HG03342 (cell line): ENCODE data around the gene PFDN5.
"Not testable (repeated sequence)": the region's sequence is repeated elsewhere in the genome, so short reads cannot be mapped to it uniquely, and the experiment has no call there.

Experiments
- ATAC-seq: cut with Tn5 transposase; IDR thresholded peaks from one replicate; pipeline ENCODE4 v1.9.1; 2021; ENCODE audit warnings: mild to moderate bottlenecking, moderate library complexity; ENCODE audit not compliant: unreplicated experiment

The PFDN5 gene

DNA sequence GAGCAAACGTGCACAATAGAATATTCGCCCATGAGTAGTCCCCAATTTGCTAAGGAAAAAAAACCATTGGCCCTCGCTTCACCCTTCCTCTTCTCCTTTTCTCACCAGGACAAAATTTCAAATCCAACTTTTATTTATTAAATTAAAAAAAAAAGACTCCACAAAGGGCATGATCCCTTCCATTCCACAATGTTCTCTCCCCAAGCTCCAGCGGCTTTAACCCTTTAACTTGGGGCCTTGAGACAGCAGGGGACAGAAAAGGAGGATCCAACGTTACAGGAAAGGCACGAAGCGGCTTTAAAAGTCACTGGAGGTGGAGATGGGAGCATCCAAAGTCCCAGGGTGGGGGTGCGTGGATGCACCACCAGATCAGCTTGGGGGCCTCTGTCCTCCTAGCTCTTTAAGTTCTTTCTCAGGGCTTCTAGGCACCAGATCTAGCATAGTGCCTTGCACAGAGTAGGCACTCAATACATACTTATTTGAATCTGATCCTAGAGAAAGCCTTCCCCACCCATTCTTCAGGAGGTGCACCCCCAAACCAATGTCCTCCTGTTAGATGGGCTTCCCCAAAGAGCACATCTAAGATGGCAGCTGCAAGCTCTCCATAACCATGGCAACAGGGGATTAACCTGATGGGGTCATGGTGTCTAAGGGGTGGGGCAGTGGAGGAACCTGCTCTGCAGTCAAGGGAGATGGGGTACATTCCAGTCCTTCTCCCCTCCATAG lies 31.3 kb downstream of the PFDN5 start:
- no peak for ATAC-seq

DNA sequence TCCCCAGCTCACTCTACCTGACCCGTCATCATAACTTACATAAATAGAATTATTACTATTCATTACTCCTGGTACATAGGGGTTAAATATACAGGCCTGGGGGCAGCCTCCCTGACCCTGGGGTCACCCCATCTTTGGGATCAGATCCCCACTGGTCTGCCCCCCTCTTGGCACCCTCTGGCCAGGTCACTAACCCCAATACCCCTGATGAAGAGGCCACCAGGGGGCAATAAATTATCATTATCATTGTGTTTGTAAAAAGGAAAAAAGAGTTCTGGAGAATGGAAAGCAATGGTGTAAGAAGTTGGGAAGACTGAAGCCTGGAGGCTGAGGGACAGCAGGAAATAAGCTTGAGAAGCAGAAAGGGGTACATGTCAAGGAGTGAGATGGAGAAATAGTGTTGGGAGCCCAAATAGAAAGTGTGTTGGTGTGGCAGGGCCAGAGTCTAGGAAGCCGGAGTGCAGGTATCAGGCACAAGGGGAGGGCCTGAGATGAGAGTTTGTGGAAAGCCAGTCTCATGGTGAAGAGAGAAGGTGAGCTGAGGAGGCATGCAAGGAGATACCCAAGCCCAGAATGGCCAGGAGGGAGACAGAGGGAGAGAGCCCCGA lies 32.2 kb downstream of the PFDN5 start:
- no peak for ATAC-seq

GRCh38 chr12:53328043-53328435 lies 32.7 kb downstream of the PFDN5 start:
- ATAC-seq, result no peak

DNA sequence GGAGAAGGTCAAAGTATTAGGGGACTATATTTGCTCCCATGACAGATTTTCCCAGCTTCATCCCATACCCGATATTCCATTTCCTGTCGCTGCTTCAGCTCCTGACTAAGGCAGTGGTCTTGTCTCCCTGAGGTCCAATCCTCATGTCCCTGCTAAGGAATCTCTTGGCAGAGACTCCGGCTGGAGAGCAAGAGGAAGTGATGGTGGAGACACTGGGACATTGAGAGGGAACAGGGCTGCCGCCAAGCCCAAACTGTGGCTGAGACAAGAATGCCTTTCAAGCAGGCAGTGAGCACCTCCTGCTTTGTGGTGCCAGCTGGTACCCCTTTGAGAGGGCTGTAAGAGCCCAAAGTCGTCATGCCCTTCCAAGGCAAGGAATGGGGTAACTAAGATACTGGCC lies 35.3 kb downstream of the PFDN5 start:
- no peak for ATAC-seq

DNA sequence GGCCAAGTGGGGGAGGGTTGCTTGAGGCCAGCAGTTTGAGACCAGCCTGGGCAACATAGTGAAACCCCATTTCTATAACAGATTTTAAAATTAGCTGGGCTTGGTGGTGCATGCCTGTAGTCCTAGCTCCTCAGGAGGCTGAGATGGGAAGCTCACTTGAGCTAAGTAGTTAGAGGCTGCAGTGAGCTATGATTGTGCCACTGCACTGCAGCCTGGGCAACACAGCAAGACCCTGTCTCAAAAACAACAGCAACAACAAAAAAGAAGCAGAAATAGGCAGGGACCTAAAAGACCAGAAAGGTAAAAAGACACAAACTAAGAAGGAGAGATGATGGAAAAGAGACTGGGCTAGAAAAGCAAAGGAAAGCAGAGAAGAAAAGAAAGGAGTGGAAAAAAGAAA lies 37.0 kb downstream of the PFDN5 start:
- ATAC-seq, result not testable (repeated sequence)

GRCh38 chr12:53332744-53333143 lies 37.4 kb downstream of the PFDN5 start:
- ATAC-seq, result no peak

- ATAC-seq, result no peak
Observed at GRCh38 chr12:53333289-53333688, 37.9 kb downstream of the PFDN5 start.

DNA sequence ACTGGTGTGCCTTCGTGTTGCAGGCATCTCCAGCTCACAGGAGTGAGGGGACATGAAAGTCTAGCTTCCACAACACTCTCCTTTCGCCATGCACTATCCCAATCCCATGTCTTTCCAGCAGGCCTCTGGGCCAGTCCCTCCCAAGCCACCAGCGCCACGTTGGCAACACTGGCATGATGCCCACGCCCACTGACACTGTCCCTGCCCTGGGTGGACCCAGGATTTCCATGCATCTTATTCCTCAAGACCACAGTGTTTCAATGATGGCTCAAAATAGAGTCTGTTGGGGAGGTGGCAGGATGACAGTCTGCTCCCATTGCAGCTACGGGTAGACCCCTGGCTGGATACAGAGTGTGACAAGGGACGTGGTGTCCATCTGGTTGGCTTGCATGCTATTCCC lies 38.5 kb downstream of the PFDN5 start:
- no peak for ATAC-seq

- ATAC-seq, result no peak
Observed at GRCh38 chr12:53334822-53335221, 39.5 kb downstream of the PFDN5 start.

DNA sequence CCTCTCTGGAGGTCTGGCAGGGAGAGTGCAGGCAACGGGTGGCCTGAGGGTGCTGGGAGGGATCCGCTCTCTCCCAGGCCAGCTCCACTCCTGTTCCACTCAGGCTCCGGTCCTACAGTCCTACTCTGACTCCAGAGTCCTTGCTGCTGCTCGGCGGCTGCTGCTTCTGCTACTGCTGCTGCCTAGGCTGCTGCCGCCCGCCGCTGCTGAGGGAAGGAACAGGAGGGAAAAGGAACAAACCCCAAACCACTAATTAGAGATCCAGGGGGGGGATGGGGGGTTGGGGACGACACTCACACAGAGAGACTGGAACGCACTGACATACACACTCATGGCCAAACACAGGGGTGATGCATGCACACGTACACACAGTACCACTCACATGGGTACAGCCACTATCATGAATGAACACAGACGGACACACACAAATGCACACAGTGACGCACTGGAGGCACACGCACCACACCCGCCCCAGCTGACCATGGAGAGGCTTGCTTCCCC lies 40.9 kb downstream of the PFDN5 start, which contains the start of gene SP7:
TSS of gene SP7 (minus strand) at position 174 of the 501 bp plus-strand sequence. CDS start 708 bp downstream, outside the sequence.
- no peak for ATAC-seq

- ATAC-seq, result no peak
Observed at GRCh38 chr12:53338017-53338416, 42.7 kb downstream of the PFDN5 start.

GRCh38 chr12:53338916-53339315 lies 43.6 kb downstream of the PFDN5 start:
- no peak for ATAC-seq

DNA sequence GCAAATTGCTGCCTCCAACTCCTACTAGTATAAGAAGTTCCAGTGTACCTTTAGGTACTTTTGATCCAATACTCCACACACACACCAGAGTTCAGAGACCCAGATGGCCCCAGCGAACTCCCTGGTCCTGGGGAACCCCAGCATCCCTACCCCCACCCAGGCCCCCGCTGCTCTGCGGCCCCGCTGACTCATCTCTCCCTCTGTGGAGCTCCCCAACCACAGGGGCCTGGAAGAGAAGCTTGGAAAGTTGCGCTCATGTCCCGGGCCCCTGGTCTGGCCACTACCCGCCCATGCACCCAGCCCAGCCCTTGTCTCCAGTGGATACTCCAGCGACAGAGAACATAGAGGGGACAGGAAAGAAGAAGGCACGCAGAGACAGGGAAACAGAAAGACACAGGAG lies 45.1 kb downstream of the PFDN5 start:
- no peak for ATAC-seq

DNA sequence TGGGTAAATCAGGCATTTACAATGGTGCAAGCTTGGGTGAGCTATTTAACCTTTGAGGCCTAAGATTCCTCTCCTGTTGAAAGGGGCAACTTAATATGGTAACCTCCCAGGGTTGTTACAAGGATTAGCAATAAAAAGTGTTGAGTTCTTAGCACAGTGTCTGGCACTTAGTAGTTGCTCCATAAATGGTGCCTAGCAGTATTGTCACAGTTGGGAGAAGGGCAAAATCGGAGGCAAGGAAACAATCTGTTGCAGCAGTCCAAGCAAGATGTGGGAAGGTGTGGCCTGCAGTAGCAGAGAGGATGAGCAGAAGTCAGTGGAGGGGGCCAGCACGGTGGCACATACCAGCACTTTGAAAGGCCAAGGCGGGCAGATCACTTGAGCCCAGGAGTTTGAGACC lies 48.1 kb downstream of the PFDN5 start:
- no peak for ATAC-seq

DNA sequence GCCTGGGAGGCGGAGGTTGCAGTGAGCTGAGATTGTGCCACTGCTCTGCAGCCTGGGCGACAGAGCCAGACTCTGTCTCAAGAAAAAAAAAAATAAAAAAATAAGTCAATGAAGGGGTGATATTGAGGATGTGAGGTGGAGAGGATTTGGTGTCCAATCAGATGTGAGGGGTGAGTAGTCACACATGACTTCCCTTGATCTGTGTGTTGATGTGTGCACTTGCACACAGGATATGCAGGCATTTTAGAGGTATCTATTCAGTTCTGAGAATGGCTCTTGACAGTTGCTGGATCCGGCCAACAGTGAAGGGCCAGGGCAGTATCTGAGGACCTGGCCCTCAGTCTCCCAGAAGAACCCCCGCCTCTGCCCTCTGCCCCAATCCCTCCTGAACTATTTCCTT lies 48.6 kb downstream of the PFDN5 start:
- ATAC-seq, result no peak

DNA sequence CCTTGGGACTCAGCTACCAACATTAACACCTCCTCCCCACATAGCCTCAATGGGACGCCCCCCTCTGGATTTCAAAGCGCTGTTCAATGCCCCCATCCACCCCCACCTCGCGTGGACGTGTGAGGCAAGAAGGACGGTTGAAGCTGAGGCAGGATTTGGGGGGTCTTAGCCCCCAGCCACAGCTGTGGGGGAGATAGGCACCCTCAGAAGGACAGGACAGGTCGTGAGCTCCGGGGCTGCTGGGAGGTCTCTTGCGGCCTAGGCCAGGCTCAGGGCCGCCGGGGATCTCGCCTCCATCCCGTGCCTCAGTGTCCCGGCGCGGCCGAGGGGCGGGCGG lies 49.1 kb downstream of the PFDN5 start:
- ATAC-seq, result no peak

DNA sequence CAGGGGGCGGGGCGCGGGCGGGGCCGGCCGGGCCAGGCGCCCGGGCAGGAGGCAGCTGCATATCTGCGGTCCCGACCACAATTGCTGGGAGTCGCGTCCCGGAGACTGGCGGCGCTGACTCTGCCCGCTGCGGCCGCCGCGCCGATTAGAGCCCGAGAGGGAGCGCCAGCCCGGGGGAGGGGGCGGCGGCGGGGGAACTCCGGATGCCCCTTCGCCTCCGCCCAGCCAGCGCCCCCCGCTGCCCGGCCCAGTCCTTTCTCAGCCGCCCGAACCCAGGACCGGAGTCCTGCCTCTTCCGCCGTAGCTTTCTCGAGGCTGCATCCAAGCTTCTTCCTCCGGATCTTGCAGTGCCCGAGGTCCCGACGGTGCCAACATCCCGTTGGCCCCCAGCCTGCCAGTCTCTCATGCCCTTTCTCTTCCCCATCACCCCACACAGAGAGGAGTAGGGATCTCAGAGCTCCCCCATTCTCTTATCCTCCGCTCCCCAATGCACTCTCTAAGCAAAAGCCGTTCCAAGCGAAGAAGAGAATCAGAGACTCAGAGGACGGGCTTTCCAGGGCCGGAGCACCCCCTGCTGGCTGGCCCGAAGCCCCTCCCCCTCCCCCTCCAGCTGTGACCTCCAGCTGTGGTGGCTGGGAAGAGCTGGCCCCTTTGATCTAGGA lies 49.6 kb downstream of the PFDN5 start:
- peak; percentile 53 for ATAC-seq

DNA sequence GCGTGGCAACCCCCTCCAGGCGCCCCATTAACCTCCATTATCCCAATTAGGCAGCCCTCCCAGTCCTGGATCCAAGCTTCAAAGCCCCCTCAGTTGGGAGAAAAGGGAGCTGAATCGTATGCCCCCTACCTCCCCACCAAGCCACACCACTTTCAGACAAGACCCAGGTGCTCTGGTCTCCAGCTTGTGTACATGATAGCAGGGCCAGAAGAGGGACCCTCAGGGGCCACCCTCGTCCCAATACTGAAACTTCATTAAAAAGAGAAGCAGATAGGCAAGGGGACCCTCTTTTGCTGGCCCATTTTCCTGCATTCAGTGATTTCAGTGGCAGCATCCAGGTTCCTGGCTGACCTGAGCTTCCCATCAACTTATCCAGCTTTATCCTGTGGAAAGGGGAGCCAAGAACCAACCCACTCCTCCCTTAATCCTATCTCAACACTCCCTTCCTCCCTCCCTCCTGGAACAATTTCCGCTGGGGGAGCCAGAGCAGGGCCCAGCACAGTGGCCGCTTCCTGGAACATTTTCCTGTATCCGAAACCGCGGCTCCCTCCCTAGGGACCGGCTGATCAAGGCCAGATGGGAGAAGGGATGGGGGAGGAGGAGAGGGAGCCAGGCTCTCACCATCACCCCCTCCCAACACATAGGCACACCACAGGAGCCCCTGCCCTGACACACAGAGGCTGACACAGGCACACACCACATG lies 50.3 kb downstream of the PFDN5 start:
- ATAC-seq, result no peak

GRCh38 chr12:53346491-53346890 lies 51.1 kb downstream of the PFDN5 start:
- ATAC-seq, result no peak

DNA sequence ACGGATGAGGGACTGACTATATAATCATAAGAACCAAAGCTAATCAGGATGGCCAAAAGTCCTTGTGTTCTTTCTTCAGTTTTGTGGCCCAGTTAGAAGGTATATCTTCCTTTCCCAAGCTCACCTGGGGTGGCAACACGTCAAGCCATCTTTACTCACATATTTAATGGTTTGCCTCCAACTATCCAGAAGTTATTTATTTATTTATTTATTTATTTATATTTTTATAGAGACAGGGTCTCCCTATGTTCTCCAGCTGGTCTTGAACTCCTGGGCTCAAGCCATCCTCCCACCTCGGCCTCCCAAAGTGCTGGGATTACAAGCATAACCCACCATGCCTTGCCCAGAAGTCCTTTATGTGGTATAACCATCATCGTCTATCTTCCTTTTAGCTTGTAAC lies 52.6 kb downstream of the PFDN5 start:
- no peak for ATAC-seq
